DMS53 (cell line): ENCODE results near the gene NDUFA13.

Source experiments
- DNase-seq: peaks from one replicate; lab custom pipeline; 2025; lab: John Stamatoyannopoulos, UW

NDUFA13 gene

DNA sequence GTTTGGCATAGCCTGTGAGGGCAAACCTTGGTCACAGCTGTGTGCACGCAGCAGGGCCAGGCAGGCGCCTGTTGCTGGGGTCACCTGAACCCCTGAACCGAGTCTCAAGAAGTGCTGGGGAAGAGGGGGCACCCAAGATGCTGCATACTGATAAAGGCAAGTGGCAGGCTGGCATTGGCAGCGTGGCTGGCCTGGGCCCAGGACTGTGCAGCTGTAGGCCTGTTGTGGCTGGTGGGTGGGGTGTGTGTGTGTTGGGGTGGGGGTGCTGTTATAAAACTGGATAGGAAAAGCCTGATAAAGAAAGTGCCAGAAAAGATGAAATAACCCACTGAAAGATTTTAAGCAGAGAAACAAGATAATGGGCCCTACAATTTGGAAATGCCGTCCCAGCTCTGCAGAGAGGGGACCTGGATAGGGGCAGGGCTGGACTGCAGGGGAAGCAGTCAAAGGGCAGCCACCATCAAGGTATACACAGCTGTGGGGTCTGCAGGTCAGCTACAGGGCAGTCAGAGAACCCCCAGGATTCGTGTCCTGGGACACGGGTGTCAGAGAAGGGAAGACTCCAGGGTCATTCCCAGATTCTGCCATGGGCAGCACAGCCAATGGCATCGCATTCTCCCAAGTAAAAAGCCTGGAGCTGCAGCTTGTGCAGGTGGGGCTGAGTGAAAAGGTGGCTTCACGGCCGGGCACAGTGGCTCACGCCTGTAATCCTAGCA, 55.2 kb downstream of the NDUFA13 start:
- no peak for DNase-seq

DNA sequence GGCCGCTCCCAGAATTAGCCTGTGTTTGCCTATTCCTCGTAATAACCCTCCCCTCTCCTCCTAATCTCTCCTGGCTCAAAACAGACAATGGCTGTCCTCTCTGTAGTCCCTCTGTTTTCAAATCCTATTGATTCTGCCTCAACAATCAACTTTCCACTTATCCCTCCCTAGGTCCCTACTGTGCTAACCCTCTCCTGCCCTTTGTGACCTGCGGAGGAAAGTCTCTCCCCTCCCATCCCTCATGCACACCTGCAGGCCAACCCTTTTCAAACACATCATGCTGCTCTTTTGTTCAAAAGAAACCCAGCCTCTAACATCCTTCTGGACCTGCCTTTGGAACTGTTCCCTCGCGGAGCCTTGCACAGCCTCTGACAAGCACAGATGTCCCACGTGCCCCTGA, 59.4 kb downstream of the NDUFA13 start:
- no peak for DNase-seq
